Endometrial microvascular endothelial cells (primary cell): ENCODE data around the gene COG6. TPM values are rescaled to one million over a fixed set of nuclear protein-coding genes. Genes with fewer than 3 reads are reported as not detected.

ENCODE experiments used
- in situ Hi-C: cut with HindIII; loops from 2 replicates; pipeline ENCODE4 v1.10.0; 2017; ENCODE audit warnings: low sequenced_read_pairs, low pct_unique_long_range_greater_than_20kb; ENCODE audit errors: inconsistent ontology term
- total RNA-seq: library from RNA; depleted of rRNA; stranded (reverse); fragments of >200 nt; gene quantifications from one replicate; pipeline ENCODE4 v1.2.3, GENCODE V29; 2015; ENCODE audit errors: inconsistent ontology term

Gene COG6
- total RNA-seq, 1 donor from 2014 or later: 12.9 TPM

- in situ Hi-C loops: no loop called here
Measured at GRCh38 chr13:39672378-39673132, 17.1 kb downstream of the COG6 start.

- in situ Hi-C loops: no loop called here
Measured at GRCh38 chr13:39675904-39676303, 20.4 kb downstream of the COG6 start.

- in situ Hi-C loops: no loop called here
Measured at GRCh38 chr13:39676315-39676876, 20.9 kb downstream of the COG6 start.

- in situ Hi-C loops: no loop called here
Measured at GRCh38 chr13:39682310-39682709, 26.8 kb downstream of the COG6 start.

GRCh38 chr13:39682788-39683187, 27.3 kb downstream of the COG6 start:
- in situ Hi-C loops: no loop called here

- in situ Hi-C loops: no loop called here
Measured at GRCh38 chr13:39684531-39685137, 29.2 kb downstream of the COG6 start.

GRCh38 chr13:39685652-39686051, 30.2 kb downstream of the COG6 start:
- in situ Hi-C loops: no loop called here

GRCh38 chr13:39688278-39688677, 32.8 kb downstream of the COG6 start:
- in situ Hi-C loops: no loop called here

- in situ Hi-C loops: no loop called here
Measured at GRCh38 chr13:39688699-39689405, 33.4 kb downstream of the COG6 start.

- in situ Hi-C loops: no loop called here
Measured at GRCh38 chr13:39692660-39693438, 37.4 kb downstream of the COG6 start.

- in situ Hi-C loops: no loop called here
Measured at GRCh38 chr13:39699274-39699673, 43.8 kb downstream of the COG6 start.

- in situ Hi-C loops: no loop called here
Measured at GRCh38 chr13:39712626-39713025, 57.2 kb downstream of the COG6 start.

- in situ Hi-C loops: loop anchor here (25.0 kb wide), 1 partner anchor 958 kb away; no protein-coding TSS in a partner anchor
Measured at GRCh38 chr13:39729156-39729555, 73.7 kb downstream of the COG6 start.

- in situ Hi-C loops: loop anchor here (25.0 kb wide), 1 partner anchor 952 kb away; no protein-coding TSS in a partner anchor
Measured at GRCh38 chr13:39734952-39735351, 79.5 kb downstream of the COG6 start.

- in situ Hi-C loops: loop anchor here (25.0 kb wide), 1 partner anchor 950 kb away; no protein-coding TSS in a partner anchor
Measured at GRCh38 chr13:39737047-39737446, 81.6 kb downstream of the COG6 start.

GRCh38 chr13:39740761-39741160, 85.3 kb downstream of the COG6 start:
- in situ Hi-C loops: loop anchor here (25.0 kb wide), 1 partner anchor 947 kb away; no protein-coding TSS in a partner anchor

GRCh38 chr13:39748961-39749360, 93.5 kb downstream of the COG6 start:
- in situ Hi-C loops: loop anchor here (25.0 kb wide), 1 partner anchor 938 kb away; no protein-coding TSS in a partner anchor

- in situ Hi-C loops: loop anchor here (25.0 kb wide), 1 partner anchor 938 kb away; no protein-coding TSS in a partner anchor
Measured at GRCh38 chr13:39749528-39749927, 94.1 kb downstream of the COG6 start.
